ENCODE measurements around the gene TMEM80.

Gene TMEM80

GRCh38 chr11:748007-748359 lies 52.4 kb downstream of the TMEM80 start:
- no peak for DNase-seq

DNA sequence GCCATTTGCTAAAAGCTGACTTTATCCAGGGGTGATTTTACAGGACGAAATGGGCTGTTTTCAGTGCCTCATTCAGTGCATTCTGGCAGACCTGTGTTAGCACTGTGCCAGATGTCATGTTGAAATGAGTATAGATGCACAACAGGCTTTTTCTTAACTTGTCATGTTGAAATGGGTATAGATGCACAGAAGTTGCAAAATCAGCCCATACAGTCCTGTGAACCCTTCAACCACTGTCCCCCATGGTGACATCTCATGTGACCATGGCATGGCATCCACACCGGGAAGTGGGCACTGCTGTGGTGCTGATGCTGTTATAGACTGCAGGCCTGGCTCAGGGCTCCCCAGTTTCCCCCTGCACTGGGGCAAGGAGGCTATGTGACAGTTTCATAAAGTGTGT lies 54.1 kb downstream of the TMEM80 start:
- no peak for DNase-seq

Data from T1000 (cell line).